Renal cortex interstitium (tissue), 11 donors: ENCODE results near the gene LIPH. TPM values are rescaled to one million over a fixed set of nuclear protein-coding genes. Genes with fewer than 3 reads are reported as not detected.
A peak's percentile ranks its signal among the peaks of the same experiment; 100 is the strongest.
"Not testable (repeated sequence)": the region's sequence is repeated elsewhere in the genome, so short reads cannot be mapped to it uniquely, and the experiment has no call there.

Source experiments
- DNase-seq, 11 donors: peaks; one replicate each; pipeline ENCODE4 v3.0.0-alpha.2; 2013; ENCODE audit warnings: low read depth in 9 of 11, low spot score in 4 of 11; ENCODE audit errors: extremely low read depth in 1 of 11
- polyA plus RNA-seq, 3 donors: library from polyadenylated mRNA; unstranded; fragments of 120-200 nt; gene quantifications; one replicate each; pipeline ENCODE4 v1.2.1, GENCODE V29; 2013; ENCODE audit not compliant: insufficient read length in 3 of 3

LIPH gene
- polyA plus RNA-seq, 3 donors, result 1.1 to 2.7 (median 2.0) TPM

GRCh38 chr3:185504636-185505035 lies 47.8 kb downstream of the LIPH start:
- DNase-seq, result no peak

GRCh38 chr3:185503521-185503920 lies 48.9 kb downstream of the LIPH start:
- DNase-seq, result no peak

DNA sequence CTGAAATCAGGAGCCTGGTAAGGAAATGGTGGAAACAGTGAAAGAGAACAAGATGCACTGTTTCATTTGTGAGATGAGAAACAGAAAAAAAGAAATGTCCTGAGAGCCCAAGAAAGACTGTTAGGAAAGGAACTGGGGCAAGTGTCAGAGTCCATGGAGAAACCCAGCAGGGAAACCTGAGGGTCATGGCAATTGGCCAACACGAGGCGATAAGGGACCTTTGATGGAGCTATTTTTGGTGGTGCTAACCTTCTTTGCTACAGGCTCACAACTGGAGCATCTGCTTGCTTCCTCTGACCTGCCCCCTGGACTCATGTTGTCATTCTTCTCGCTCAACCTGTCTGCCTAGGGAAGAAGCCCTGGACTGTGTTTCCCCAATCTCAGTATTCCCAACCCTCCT lies 49.4 kb downstream of the LIPH start:
- no peak for DNase-seq

- peak; percentile 75 to 90 (median 84) for DNase-seq
Measured at GRCh38 chr3:185498503-185499396, 53.6 kb downstream of the LIPH start, which contains the start of gene TMEM41A. Gene TMEM41A (minus strand): TSS chr3:185499035. CDS start chr3:185498961, 74 bp downstream.

DNA sequence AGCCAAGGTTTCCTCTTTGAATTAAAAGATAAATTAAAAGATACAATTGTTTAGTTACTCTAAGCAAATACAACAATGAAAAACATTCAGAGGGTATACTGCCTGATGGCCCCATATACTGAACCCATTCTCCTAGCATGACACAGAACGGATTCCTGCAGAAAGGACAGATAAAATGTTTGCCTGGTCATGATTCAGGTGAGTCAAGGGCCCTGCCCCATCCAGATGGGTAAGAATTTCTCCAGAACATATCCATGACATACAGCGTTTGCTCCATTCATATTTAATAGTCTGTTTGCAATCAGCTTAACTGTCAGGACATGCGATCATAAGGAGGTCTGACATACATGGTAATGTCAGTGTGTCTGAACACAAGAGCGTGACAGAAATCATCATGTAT lies 62.1 kb downstream of the LIPH start:
- no peak for DNase-seq

- no peak for DNase-seq
Measured at GRCh38 chr3:185489462-185489861, 62.9 kb downstream of the LIPH start.

DNA sequence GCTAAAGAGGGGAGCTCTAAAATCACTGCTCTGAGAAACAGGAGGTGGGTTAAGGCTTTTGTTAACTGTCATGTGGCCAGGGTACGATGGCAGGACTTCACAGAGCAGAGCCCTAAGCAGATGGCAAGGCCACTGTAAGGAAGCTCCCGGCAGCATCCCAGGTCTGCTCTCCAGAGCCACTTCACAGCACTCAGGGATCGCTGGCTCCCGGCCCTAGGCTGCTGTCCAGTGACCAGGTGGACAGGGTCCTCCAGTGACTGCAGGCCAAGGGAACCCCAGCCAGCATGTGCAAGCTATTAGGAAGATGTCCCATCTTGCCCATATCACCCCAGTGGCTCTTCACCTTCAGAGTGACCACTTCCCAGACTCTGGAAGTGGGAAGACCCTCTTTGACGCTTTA lies 63.9 kb downstream of the LIPH start:
- no peak for DNase-seq

GRCh38 chr3:185486394-185486793 lies 66.0 kb downstream of the LIPH start:
- DNase-seq, result no peak

DNA sequence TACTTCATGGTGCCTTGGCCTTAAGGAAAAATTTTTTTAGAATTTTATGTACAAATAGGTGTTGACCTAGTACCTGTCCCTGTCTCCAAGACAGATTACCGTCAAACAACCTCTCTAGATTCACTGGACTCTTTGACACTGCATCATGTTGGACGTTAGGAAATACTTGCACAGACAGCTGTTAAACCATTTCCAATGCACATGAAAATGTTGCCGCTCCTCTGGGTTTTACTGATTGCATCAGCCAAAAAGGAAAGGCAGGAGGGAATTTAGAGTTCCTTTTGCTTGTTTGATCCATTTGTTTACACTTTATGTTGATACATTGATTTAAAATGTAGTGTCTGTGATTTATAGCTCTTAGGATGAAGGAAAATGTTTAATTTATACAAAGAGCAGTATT lies 68.1 kb downstream of the LIPH start:
- DNase-seq, result no peak

DNA sequence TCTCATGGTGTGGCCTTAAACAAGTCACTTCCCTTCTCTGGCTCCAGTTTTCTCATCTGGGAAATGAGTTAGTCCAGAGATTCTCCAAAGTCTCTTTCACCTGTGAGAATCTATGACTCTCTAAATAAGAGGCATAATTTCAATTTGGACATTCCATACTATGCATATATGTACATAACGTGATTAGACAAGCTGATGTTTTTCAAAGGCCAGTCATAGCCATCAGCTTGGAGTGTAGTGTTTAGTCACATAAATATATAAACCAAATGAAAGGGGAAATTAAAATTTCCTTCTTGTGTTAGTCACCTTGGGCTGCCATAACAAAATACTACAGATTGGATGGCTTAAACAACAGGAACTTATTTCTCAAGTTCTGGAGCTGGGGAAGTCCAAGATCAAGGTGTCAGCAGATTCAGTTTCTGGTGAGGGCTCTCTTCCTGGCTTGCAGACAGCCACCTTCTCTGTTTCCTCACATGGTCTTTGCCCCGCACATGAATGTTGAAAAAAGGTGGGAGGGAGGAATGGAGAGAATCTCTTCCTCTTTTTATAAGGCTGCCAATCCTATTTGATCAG lies 72.9 kb downstream of the LIPH start:
- DNase-seq, result no peak

GRCh38 chr3:185477316-185477715 lies 75.1 kb downstream of the LIPH start:
- no peak for DNase-seq

DNA sequence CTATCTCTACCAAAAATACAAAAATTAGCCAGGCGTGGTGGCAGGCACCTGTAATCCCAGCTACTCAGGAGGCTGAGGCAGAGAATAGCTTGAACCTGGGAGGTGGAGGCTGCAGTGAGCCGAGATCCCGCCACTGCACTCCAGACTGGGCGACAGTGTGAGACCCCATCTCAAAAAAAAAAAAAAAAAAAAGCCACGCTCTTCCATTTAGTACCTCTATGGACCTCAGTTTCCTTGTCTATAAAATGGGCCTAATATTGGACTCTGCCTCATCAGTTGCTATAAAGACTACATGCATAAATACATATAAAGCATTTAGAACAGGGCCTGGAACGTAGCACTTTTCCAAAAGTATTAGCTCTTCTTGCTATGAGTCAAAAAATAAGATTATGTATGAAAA lies 77.5 kb downstream of the LIPH start:
- DNase-seq, result not testable (repeated sequence)

DNA sequence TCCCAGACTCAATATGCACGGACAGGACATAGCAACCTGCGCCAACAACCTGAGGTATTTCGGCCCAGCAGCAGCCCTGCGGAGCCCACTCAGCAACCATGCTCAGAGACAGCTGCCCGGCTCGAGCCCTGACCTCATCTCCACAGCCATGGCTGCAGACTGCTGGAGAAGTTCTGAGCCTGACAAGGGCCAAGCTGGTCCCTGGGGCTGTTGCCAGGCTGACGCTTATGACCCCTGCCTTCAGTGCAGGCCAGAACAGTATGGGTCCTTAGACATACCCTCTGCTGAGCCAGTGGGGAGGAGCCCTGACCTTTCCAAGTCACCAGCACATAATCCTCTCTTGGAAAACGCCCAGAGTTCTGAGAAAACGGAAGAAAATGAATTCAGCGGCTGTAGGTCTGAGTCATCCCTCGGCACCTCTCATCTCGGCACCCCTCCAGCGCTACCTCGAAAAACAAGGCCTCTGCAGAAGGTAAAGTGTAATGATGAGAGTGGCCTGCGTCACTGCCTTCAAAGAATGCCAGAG lies 79.0 kb downstream of the LIPH start:
- DNase-seq, result no peak

DNA sequence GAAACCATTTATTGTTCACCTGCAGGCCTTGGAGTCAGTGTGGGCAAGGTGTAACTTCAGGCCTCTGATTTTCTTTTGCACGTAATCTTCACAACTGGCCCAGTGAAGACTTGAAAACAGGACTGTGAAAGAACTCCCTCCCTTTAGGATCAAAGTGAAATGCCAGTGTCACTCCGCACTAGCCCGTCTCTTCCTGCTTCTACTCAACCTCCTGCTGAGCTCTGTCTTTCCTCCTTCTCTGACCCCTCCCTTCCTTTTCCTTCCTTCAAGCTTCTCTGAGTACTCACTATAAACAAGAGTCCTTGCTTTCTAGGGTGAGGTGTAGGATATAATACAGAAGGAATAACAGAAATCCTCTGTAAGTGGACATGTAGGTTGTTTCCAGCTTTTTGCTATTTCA lies 82.1 kb downstream of the LIPH start:
- DNase-seq, result no peak

DNA sequence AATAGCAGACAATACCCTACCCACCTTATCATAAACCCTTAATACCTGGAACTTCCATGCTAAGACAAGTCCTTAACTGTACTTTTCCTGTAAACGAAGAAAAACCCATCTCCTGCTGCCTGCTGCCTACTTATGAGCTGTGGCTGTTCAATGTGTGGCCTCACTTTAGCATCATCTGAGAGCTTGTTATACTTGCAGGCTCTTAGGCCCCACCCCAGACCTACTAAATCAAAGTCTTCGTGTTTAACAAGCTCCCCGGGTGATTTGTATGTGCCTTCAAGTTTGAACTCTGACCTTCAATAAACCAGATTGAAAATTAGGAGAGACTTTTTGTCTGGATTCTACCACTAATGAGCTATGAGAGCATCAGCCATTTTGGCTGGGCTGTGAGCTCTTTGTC lies 82.8 kb downstream of the LIPH start:
- DNase-seq, result no peak

DNA sequence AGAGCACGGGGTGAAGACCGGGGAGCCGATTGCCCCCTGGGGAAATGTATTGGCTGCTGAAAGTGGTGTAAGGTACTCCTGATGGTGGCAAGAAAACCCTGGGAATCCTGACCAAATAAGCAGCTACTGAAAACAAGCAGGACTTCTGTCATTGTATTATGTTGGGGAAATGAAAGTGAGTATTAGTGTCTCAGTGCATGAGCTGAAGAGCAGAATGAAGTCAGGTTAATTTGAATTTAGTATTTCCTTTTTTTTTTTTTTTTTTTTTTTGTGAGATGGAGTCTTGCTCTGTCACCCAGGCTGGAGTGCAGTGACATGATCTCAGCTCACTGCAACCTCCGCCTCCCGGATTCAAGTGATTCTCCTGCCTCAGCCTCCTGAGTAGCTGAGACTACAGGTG lies 86.3 kb downstream of the LIPH start:
- not testable (repeated sequence) for DNase-seq

DNA sequence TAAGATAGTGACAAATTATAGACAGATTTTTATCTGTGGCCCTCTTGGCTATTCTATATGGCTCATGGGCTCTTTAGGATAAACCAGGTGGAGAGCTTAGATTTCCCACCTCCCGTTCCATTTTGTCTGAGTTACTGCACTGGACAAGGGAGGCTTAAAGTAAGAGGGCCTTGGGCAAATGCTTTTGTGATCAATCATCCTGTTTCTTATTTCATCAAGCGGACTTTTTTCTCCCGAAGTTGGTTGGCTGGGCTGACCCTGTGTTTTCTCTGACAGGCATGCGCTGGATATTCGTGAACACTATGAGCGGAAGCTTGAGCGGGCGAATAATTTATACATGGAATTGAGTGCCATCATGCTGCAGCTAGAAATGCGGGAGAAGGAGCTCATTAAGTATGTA lies 86.9 kb downstream of the LIPH start:
- DNase-seq, result no peak

- no peak for DNase-seq
Measured at GRCh38 chr3:185460719-185461350, 91.6 kb downstream of the LIPH start.

DNA sequence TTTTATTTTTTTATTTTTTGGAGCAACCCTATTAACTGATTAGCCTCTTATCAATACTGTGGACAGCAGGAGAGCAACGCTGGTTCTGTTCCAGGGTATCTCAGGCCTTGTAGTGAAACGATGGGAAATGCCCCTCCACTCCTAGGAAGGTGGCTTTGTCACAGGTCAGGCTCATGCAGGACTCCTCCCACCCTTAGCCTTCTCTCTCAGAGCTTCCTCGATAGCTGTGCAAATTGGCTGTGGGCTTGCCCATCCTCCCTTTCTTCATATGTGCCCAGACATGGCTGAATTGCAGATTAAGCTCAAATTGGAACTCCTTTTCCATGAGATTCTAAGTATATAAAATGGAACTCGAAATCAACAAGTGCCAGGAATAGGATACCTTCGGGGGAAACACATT lies 92.1 kb downstream of the LIPH start:
- DNase-seq, result no peak

DNA sequence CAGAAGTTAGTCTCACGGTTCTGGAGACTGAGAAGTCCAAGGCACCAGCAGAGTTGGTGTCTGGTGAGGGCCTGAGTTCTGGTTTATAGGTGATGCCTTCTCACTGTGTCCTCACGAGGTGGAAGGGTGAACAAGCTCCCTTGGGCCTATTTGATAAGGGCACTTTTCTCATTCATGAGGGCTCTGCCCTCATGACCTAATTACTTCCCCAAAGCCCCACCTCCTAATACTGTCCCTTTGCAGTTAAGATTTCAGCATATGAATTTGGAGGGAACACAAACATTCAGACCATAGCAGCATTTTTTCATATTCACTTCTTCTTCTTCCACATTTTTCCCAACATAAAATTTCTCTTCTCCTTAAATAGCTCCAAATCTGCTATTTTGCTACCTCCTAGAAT lies 95.0 kb downstream of the LIPH start:
- no peak for DNase-seq
